GM12878 (cell line): ENCODE measurements around the gene PCSK2. TPM values are rescaled to one million over a fixed set of nuclear protein-coding genes. Genes with fewer than 3 reads are reported as not detected.

Experiments
- ATAC-seq: fragments of 200-7000 bp; cut with Tn5 transposase; 3 replicates; pipeline ENCODE4 v1.9.1; 2020; ENCODE audit warnings: mild to moderate bottlenecking, moderate library complexity
- BruUV-seq: library from RNA; stranded (reverse); fragments of 400-500 nt; replicated peaks from 2 replicates; lab custom pipeline; 2021; lab: Mats Ljungman, UMichigan
- CTCF ChIA-PET: fragments of 300-600 bp; sonication (Branson Sonifier 250); formaldehyde crosslinking; extraction: SDS; loops from one replicate; lab custom pipeline; 2021; ENCODE audit warnings: inconsistent platforms; lab: Yijun Ruan, JAX
- POLR2A ChIA-PET: fragments of 350-600 bp; formaldehyde crosslinking; extraction: SDS; loops from one replicate; lab custom pipeline; 2021; ENCODE audit warnings: inconsistent platforms; lab: Charles Lee
- RAD21 ChIA-PET: fragments of 300-600 bp; sonication (Branson Sonifier 250); formaldehyde crosslinking; loops from one replicate; lab custom pipeline; 2023; ENCODE audit warnings: antibody characterized with exemption; ENCODE audit not compliant: unreplicated experiment; lab: Charles Lee
- SMC1A ChIA-PET: fragments of 300-600 bp; sonication (Branson Sonifier 250); formaldehyde crosslinking; loops from one replicate; lab custom pipeline; 2023; ENCODE audit not compliant: unreplicated experiment, uncharacterized antibody; lab: Charles Lee
- DNase-seq: peaks from one replicate; pipeline ENCODE4 v3.0.0-alpha.2; 2011; ENCODE audit warnings: low read depth, low spot score
- FAIRE-seq: peaks from 3 replicates; lab custom pipeline; 2011; peaks lifted over from hg19 to GRCh38; lab: Jason Lieb, UNC
- H2AFZ ChIP-seq: 2 replicates; pipeline ENCODE4 v1.6.0; 2011; ENCODE audit warnings: low read depth, low read length, control low read depth; ENCODE audit not compliant: control insufficient read depth
- H3K27ac ChIP-seq: 2 replicates; pipeline ENCODE4 v1.5.1; 2011; ENCODE audit warnings: control low read depth; ENCODE audit not compliant: control insufficient read depth, insufficient read depth
- H3K27me3 ChIP-seq, 2 experiments: replicated peaks in 1 of 2; 2 replicates each; pipeline versions ENCODE4 v1.6.0 to v1.6.1; 2011; ENCODE audit warnings: low read length in 1 of 2; ENCODE audit not compliant: control insufficient read depth in 2 of 2, insufficient read depth in 2 of 2
- H3K36me3 ChIP-seq, 2 experiments: 2 replicates each; pipeline ENCODE4 v1.5.1; 2011; ENCODE audit warnings: low read length in 1 of 2; ENCODE audit not compliant: control insufficient read depth in 2 of 2, insufficient read depth in 2 of 2
- H3K4me1 ChIP-seq: 2 replicates; pipeline ENCODE4 v1.6.1; 2011; ENCODE audit warnings: mild to moderate bottlenecking, low read length, moderate library complexity, mixed read lengths; ENCODE audit not compliant: control insufficient read depth, insufficient read depth
- H3K4me2 ChIP-seq: 2 replicates; pipeline ENCODE4 v1.6.0; 2011; ENCODE audit warnings: control low read depth; ENCODE audit not compliant: control insufficient read depth, insufficient read depth
- H3K4me3 ChIP-seq: fragments of 200-600 bp; sonication (generic); 2 replicates; pipeline ENCODE4 v1.5.1; 2016
- H3K79me2 ChIP-seq: 2 replicates; pipeline ENCODE4 v1.6.0; 2011; ENCODE audit warnings: low read length; ENCODE audit not compliant: control insufficient read depth, insufficient read depth
- H3K9ac ChIP-seq: 2 replicates; pipeline ENCODE4 v1.8.0; 2011; ENCODE audit warnings: low read length, control low read depth, mixed read lengths; ENCODE audit not compliant: control insufficient read depth, insufficient read depth
- H3K9me3 ChIP-seq: replicated peaks from 3 replicates; pipeline ENCODE4 v1.5.1; 2011; ENCODE audit warnings: mild to moderate bottlenecking, low read length; ENCODE audit not compliant: control insufficient read depth, insufficient read depth
- H4K20me1 ChIP-seq: 2 replicates; pipeline ENCODE4 v1.6.0; 2011; ENCODE audit not compliant: control insufficient read depth, insufficient read depth
- BMI1 ChIP-seq: fragments of 450-650 bp; IDR thresholded peaks from 2 replicates; pipeline ENCODE4 v1.6.1; 2016; ENCODE audit warnings: mild to moderate bottlenecking, moderate library complexity, borderline replicate concordance
- CBFB ChIP-seq: IDR thresholded peaks from 2 replicates; pipeline ENCODE4 v1.6.1; 2016; ENCODE audit warnings: antibody characterized with exemption, low read depth
- CREM ChIP-seq: IDR thresholded peaks from 2 replicates; pipeline ENCODE4 v1.6.1; 2014; ENCODE audit warnings: antibody characterized with exemption, low read depth
- EP300 ChIP-seq, 2 experiments: fragments of 150-350 bp in 1 of 2; IDR thresholded peaks; 2 replicates each; pipeline ENCODE4 v1.6.1; 2011 to 2012; ENCODE audit warnings: low read depth in 2 of 2, low read length in 2 of 2, borderline replicate concordance in 1 of 2, improper control_type of control experiment in 1 of 2, inconsistent platforms in 1 of 2; ENCODE audit not compliant: control insufficient read depth in 1 of 2
- NFIC ChIP-seq: IDR thresholded peaks from 2 replicates; pipeline ENCODE4 v1.6.1; 2012; ENCODE audit warnings: low read depth, mild to moderate bottlenecking, inconsistent platforms, low read length, moderate library complexity
- NR2F1 ChIP-seq: fragments of 450-650 bp; conservative IDR thresholded peaks from 2 replicates; pipeline ENCODE4 v1.6.1; 2017; ENCODE audit warnings: mild to moderate bottlenecking
- PAX5 ChIP-seq: IDR thresholded peaks from 2 replicates; pipeline ENCODE4 v1.6.1; 2011; ENCODE audit warnings: low read depth, low read length, borderline replicate concordance
- RUNX3 ChIP-seq: IDR thresholded peaks from 2 replicates; pipeline ENCODE4 v1.6.1; 2012; ENCODE audit warnings: low read length, inconsistent platforms
- WRNIP1 ChIP-seq: IDR thresholded peaks from 2 replicates; pipeline ENCODE4 v1.6.1; 2011; ENCODE audit warnings: low read depth, low read length, improper control_type of control experiment, borderline replicate concordance
- ZBTB33 ChIP-seq: fragments of 450-650 bp; IDR thresholded peaks from 2 replicates; pipeline ENCODE4 v1.6.1; 2017; ENCODE audit warnings: mild to moderate bottlenecking
- ZZZ3 ChIP-seq: IDR thresholded peaks from 2 replicates; pipeline ENCODE4 v1.6.1; 2011; ENCODE audit warnings: low read depth; ENCODE audit not compliant: control insufficient read depth, insufficient read length
- WGBS: methylation state at CpG from one replicate; pipeline ENCODE4 v1.1.6; 2016; ENCODE audit warnings: low lambda C conversion rate; ENCODE audit not compliant: insufficient replicate concordance, insufficient coverage; ENCODE audit errors: missing lambda C conversion rate; 5-methylcytosine and 5-hydroxymethylcytosine counted together
- in situ Hi-C: fragments of 300-500 bp; cut with MboI; formaldehyde crosslinking; loops from 9 replicates; pipeline ENCODE4 v1.14.3; 2018; ENCODE audit warnings: mixed read lengths
- intact Hi-C: fragments of 100-400 bp; cut with micrococcal nuclease; formaldehyde crosslinking; loops from one replicate; pipeline ENCODE4 v1.14.2; 2022; ENCODE audit not compliant: unreplicated experiment
- polyA plus RNA-seq, 11 experiments: library from polyadenylated mRNA; depleted of rRNA in 4 of 11; unstranded in 6 of 11; stranded (reverse) in 5 of 11; fragments of >200 nt; fragmentation: Nextera tagmentation in 4 of 11; fragmentation: Illumina TruSeq in 1 of 11; extraction: Ambion mirVana in 4 of 11; extraction: Trizol in 1 of 11; gene quantifications; 1 replicate in 1 of 11; 2 replicates in 10 of 11; pipeline versions ENCODE4 v1.2.1 to v1.2.3, GENCODE V29; 2011 to 2016; ENCODE audit warnings: inconsistent platforms in 2 of 11, missing spikeins in 2 of 11, low read depth in 1 of 11
- total RNA-seq, 4 experiments: library from RNA; depleted of rRNA in 3 of 4; stranded (reverse); fragments of >200 nt in 3 of 4; fragmentation: Illumina TruSeq in 1 of 4; extraction: Trizol in 1 of 4; gene quantifications; 2 replicates each; pipeline versions ENCODE4 v1.2.1 to v1.2.3, GENCODE V29; 2013 to 2021
- TF ChIP-seq, protein P1 (sequence below): IDR thresholded peaks from 2 replicates; pipeline ENCODE4 v1.6.1; 2011; ENCODE audit warnings: borderline replicate concordance, low read depth, mild to moderate bottlenecking, moderate library complexity, mixed read lengths, low read length; ENCODE audit not compliant: insufficient read depth; ENCODE audit errors: extremely low read length
- TF ChIP-seq, protein P2 (sequence below): fragments of 450-650 bp; IDR thresholded peaks from 2 replicates; pipeline ENCODE4 v1.6.1; 2018; ENCODE audit warnings: mild to moderate bottlenecking, low read depth, moderate library complexity; ENCODE audit not compliant: partially characterized antibody

PCSK2 gene
- total and polyA plus RNA-seq, 10 of the 15 experiments (the other 5 are each of a cell fraction or from before 2014, with no cell fraction given), result not detected

DNA sequence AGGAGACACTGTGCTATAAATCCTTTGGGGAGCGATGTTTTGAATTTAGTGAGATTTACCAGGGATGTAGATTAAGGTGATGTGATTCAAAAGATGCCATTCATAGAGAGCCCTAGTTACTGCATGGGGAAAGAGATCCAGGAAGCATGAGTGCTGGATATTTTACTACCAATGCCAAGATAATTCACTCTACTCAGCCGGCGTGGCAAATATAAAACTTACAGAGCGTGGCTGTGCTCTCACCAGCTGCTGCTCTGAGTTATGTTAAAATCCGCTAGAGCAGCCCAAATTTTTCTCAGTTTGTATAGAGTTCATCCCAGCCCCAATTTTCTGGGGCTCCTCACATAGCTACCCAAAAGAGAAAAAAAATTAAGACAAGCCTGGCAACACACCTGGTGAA is 255.7 kb downstream of the PCSK2 start:
- Histone ChIP-seq H3K27me3 (peaks cover 1 to 2% of the 10 kb centered on the region in 2 experiments; a peak in 3 of 4 replicates), H4K20me1 (no peaks in the 10 kb centered on the region), H3K9ac (no peak overlapping the region), H3K9me3 (no peaks in the 10 kb centered on the region), H3K27ac (no peak overlapping the region), H3K4me3 (no peak overlapping the region), H2AFZ (no peak overlapping the region), H3K4me2 (no peak overlapping the region), H3K4me1 (no peaks in the 10 kb centered on the region), H3K79me2 (no peaks in the 10 kb centered on the region), H3K36me3 (no peaks in the 10 kb centered on the region)
- in situ Hi-C loops, result no loop called here
- no peak for ATAC-seq
- TF ChIP-seq EP300 (IDR thresholded peaks at IDR 0.05; ENCODE audit: borderline replicate concordance in 1 of 2, control insufficient read depth in 1 of 2, low read depth in 2 of 2, low read length in 2 of 2) (no peak), CBFB (no peak), NFIC (no peak), CREM (no peak), PAX5 (no peak), RUNX3 (no peak), BMI1 (no peak), WRNIP1 (no peak), ZBTB33 (no peak), NR2F1 (no peak), ZZZ3 (no peak)
- TF ChIP-seq, protein P1, sequence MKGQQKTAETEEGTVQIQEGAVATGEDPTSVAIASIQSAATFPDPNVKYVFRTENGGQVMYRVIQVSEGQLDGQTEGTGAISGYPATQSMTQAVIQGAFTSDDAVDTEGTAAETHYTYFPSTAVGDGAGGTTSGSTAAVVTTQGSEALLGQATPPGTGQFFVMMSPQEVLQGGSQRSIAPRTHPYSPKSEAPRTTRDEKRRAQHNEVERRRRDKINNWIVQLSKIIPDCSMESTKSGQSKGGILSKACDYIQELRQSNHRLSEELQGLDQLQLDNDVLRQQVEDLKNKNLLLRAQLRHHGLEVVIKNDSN, result no peak
- TF ChIP-seq, protein P2, sequence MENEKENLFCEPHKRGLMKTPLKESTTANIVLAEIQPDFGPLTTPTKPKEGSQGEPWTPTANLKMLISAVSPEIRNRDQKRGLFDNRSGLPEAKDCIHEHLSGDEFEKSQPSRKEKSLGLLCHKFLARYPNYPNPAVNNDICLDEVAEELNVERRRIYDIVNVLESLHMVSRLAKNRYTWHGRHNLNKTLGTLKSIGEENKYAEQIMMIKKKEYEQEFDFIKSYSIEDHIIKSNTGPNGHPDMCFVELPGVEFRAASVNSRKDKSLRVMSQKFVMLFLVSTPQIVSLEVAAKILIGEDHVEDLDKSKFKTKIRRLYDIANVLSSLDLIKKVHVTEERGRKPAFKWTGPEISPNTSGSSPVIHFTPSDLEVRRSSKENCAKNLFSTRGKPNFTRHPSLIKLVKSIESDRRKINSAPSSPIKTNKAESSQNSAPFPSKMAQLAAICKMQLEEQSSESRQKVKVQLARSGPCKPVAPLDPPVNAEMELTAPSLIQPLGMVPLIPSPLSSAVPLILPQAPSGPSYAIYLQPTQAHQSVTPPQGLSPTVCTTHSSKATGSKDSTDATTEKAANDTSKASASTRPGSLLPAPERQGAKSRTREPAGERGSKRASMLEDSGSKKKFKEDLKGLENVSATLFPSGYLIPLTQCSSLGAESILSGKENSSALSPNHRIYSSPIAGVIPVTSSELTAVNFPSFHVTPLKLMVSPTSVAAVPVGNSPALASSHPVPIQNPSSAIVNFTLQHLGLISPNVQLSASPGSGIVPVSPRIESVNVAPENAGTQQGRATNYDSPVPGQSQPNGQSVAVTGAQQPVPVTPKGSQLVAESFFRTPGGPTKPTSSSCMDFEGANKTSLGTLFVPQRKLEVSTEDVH, result no peak
- SMC1A ChIA-PET, result interaction anchor here (1.1 kb wide), 1 partner anchor 12 kb away, joined by 3 read pairs; no protein-coding TSS in a partner anchor
- CTCF ChIA-PET, result interaction anchor here (0.6 kb wide), 1 partner anchor 679 kb away, joined by 3 read pairs; no protein-coding TSS in a partner anchor
- POLR2A ChIA-PET, result no interaction called here
- FAIRE-seq, result no peak
- intact Hi-C loops, result no loop called here
- BruUV-seq, result no TSS peak
- RAD21 ChIA-PET, result no interaction called here
- 62% methylated on average over 5 of the region's 5 CpGs for WGBS
- no peak for DNase-seq
